Neural progenitor cell (in vitro differentiated cells): ENCODE measurements around the gene NRCAM. TPM values are rescaled to one million over a fixed set of nuclear protein-coding genes. Genes with fewer than 3 reads are reported as not detected.
A peak's percentile ranks its signal among the peaks of the same experiment; 100 is the strongest.

Source experiments
- DNase-seq: peaks from one replicate; pipeline ENCODE4 v3.0.0-alpha.2; 2016; ENCODE audit warnings: low spot score
- H2AFZ ChIP-seq: fragments of 200-600 bp; sonication (generic); replicated peaks from 2 replicates; pipeline ENCODE4 v1.6.1; 2016; ENCODE audit warnings: antibody characterized with exemption
- H3F3A ChIP-seq: fragments of 200-600 bp; sonication (generic); 2 replicates; pipeline ENCODE4 v1.6.1; 2016; ENCODE audit warnings: antibody characterized with exemption, low read depth
- H3K27ac ChIP-seq: fragments of 200-600 bp; sonication (generic); 2 replicates; pipeline ENCODE4 v1.5.1; 2016; ENCODE audit warnings: mild to moderate bottlenecking
- H3K27me3 ChIP-seq: fragments of 200-600 bp; sonication (generic); 2 replicates; pipeline ENCODE4 v1.6.1; 2016; ENCODE audit warnings: mild to moderate bottlenecking, moderate library complexity
- H3K36me3 ChIP-seq: fragments of 200-600 bp; sonication (generic); 2 replicates; pipeline ENCODE4 v1.5.1; 2016
- H3K4me1 ChIP-seq: fragments of 200-600 bp; sonication (generic); 2 replicates; pipeline ENCODE4 v1.6.1; 2016; ENCODE audit warnings: mixed run types
- H3K4me2 ChIP-seq: fragments of 200-600 bp; sonication (generic); 2 replicates; pipeline ENCODE4 v1.6.1; 2016
- H3K4me3 ChIP-seq: fragments of 200-600 bp; sonication (generic); 2 replicates; pipeline ENCODE4 v1.5.1; 2016
- H3K79me2 ChIP-seq: fragments of 200-600 bp; sonication (generic); 2 replicates; pipeline ENCODE4 v1.6.1; 2016; ENCODE audit warnings: low read depth
- H3K9ac ChIP-seq: fragments of 200-600 bp; sonication (generic); 2 replicates; pipeline ENCODE4 v1.6.1; 2016
- H3K9me3 ChIP-seq: fragments of 200-600 bp; sonication (generic); 2 replicates; pipeline ENCODE4 v1.5.1; 2016; ENCODE audit warnings: low read depth
- H4K20me1 ChIP-seq: fragments of 200-600 bp; sonication (generic); 2 replicates; pipeline ENCODE4 v1.6.1; 2016; ENCODE audit warnings: low read depth
- H3K27ac Mint-ChIP-seq: 3 replicates; pipeline ENCODE4 v1.8.0; 2021; ENCODE audit warnings: mixed read lengths
- H3K27me3 Mint-ChIP-seq: 2 replicates; pipeline ENCODE4 v1.8.0; 2022; ENCODE audit warnings: low read depth, mild to moderate bottlenecking, inconsistent platforms, moderate library complexity, mixed read lengths; ENCODE audit not compliant: insufficient read depth
- H3K36me3 Mint-ChIP-seq: 3 replicates; pipeline ENCODE4 v1.8.0; 2021; ENCODE audit warnings: mixed read lengths
- H3K4me1 Mint-ChIP-seq: 3 replicates; pipeline ENCODE4 v1.8.0; 2021; ENCODE audit warnings: mixed read lengths
- H3K4me3 Mint-ChIP-seq: 3 replicates; pipeline ENCODE4 v1.8.0; 2021; ENCODE audit warnings: mild to moderate bottlenecking, moderate library complexity, mixed read lengths
- H3K9me3 Mint-ChIP-seq: 3 replicates; pipeline ENCODE4 v1.8.0; 2020; ENCODE audit warnings: mixed read lengths
- CTCF ChIP-seq: fragments of 200-600 bp; sonication (generic); IDR thresholded peaks from 2 replicates; pipeline ENCODE4 v1.5.1; 2017; ENCODE audit warnings: antibody characterized with exemption, mild to moderate bottlenecking
- EZH2 ChIP-seq: fragments of 200-600 bp; sonication (generic); IDR thresholded peaks from 2 replicates; pipeline ENCODE4 v1.6.1; 2017; ENCODE audit warnings: antibody characterized with exemption, mild to moderate bottlenecking, moderate library complexity
- EZH2phosphoT487 ChIP-seq: fragments of 200-600 bp; sonication (generic); IDR thresholded peaks from 2 replicates; pipeline ENCODE4 v1.6.1; 2017; ENCODE audit warnings: antibody characterized with exemption
- total RNA-seq: library from RNA; depleted of rRNA; stranded (reverse); fragments of >200 nt; gene quantifications from 2 replicates; pipeline ENCODE4 v1.2.3, GENCODE V29; 2015; ENCODE audit warnings: low replicate concordance

Gene NRCAM
- total RNA-seq, 1 donor from 2014 or later: 104 TPM

- Histone ChIP-seq H3K27ac (no peak overlapping the region), H3K4me1 (no peaks in the 10 kb centered on the region), H3K9me3 (no peaks in the 10 kb centered on the region), H3K27me3 (no peaks in the 10 kb centered on the region), H3K79me2 (no peaks in the 10 kb centered on the region), H4K20me1 (no peaks in the 10 kb centered on the region), H3K9ac (no peak overlapping the region), H3K4me3 (no peak overlapping the region), H3K4me2 (peak overlapping the region; percentile 87), H3K36me3 (no peaks in the 10 kb centered on the region), H3F3A (no peaks in the 10 kb centered on the region), H2AFZ (peak overlapping the region; percentile 64)
- H3K4me1 Mint-ChIP-seq: no peaks in the 10 kb centered on the region
- peak; percentile 10 for DNase-seq
- no peak overlapping the region for H3K27ac Mint-ChIP-seq
- no peaks in the 10 kb centered on the region for H3K36me3 Mint-ChIP-seq
- H3K27me3 Mint-ChIP-seq: no peaks in the 10 kb centered on the region
- H3K4me3 Mint-ChIP-seq: no peak overlapping the region
- TF ChIP-seq CTCF (no peak), EZH2 (no peak), EZH2phosphoT487 (no peak)
- H3K9me3 Mint-ChIP-seq: no peaks in the 10 kb centered on the region
Measured at GRCh38 chr7:108145401-108145800, 310.8 kb downstream of the NRCAM start.

GRCh38 chr7:108144931-108145330, 311.3 kb downstream of the NRCAM start:
- Histone ChIP-seq H3K4me1 (no peaks in the 10 kb centered on the region), H3K27me3 (no peaks in the 10 kb centered on the region), H3K9me3 (no peaks in the 10 kb centered on the region), H3K36me3 (no peaks in the 10 kb centered on the region), H3K4me2 (no peak overlapping the region), H4K20me1 (no peaks in the 10 kb centered on the region), H3K79me2 (no peaks in the 10 kb centered on the region), H2AFZ (no peak overlapping the region), H3F3A (no peaks in the 10 kb centered on the region), H3K27ac (no peak overlapping the region), H3K4me3 (no peak overlapping the region), H3K9ac (no peak overlapping the region)
- no peaks in the 10 kb centered on the region for H3K36me3 Mint-ChIP-seq
- TF ChIP-seq EZH2 (no peak), CTCF (no peak), EZH2phosphoT487 (no peak)
- no peak overlapping the region for H3K27ac Mint-ChIP-seq
- H3K4me1 Mint-ChIP-seq: no peaks in the 10 kb centered on the region
- DNase-seq: no peak
- no peaks in the 10 kb centered on the region for H3K9me3 Mint-ChIP-seq
- no peak overlapping the region for H3K4me3 Mint-ChIP-seq
- no peaks in the 10 kb centered on the region for H3K27me3 Mint-ChIP-seq

GRCh38 chr7:108143658-108144420, 312.4 kb downstream of the NRCAM start:
- Histone ChIP-seq H3K36me3 (no peaks in the 10 kb centered on the region), H3K27me3 (no peaks in the 10 kb centered on the region), H3K9me3 (no peaks in the 10 kb centered on the region), H3K4me3 (no peak overlapping the region), H4K20me1 (no peaks in the 10 kb centered on the region), H3K9ac (no peak overlapping the region), H3K4me2 (no peak overlapping the region), H3K27ac (no peak overlapping the region), H3K4me1 (no peaks in the 10 kb centered on the region), H3F3A (no peaks in the 10 kb centered on the region), H2AFZ (no peak overlapping the region), H3K79me2 (no peaks in the 10 kb centered on the region)
- no peaks in the 10 kb centered on the region for H3K36me3 Mint-ChIP-seq
- DNase-seq: no peak
- H3K27me3 Mint-ChIP-seq: no peaks in the 10 kb centered on the region
- no peak overlapping the region for H3K27ac Mint-ChIP-seq
- no peak overlapping the region for H3K4me3 Mint-ChIP-seq
- no peaks in the 10 kb centered on the region for H3K9me3 Mint-ChIP-seq
- TF ChIP-seq CTCF (no peak), EZH2phosphoT487 (no peak), EZH2 (no peak)
- no peaks in the 10 kb centered on the region for H3K4me1 Mint-ChIP-seq
